H9 (cell line): ENCODE measurements around the gene KLHDC7A. TPM values are rescaled to one million over a fixed set of nuclear protein-coding genes. Genes with fewer than 3 reads are reported as not detected.

ENCODE experiments used
- DNase-seq: peaks from one replicate; pipeline ENCODE4 v3.0.0-alpha.2; 2017
- H2AFZ ChIP-seq: one replicate; pipeline ENCODE4 v1.6.1; 2013; ENCODE audit warnings: mild to moderate bottlenecking, low read length, control low read depth, moderate library complexity
- H2AK5ac ChIP-seq: 2 replicates; pipeline ENCODE4 v1.6.1; 2013; ENCODE audit warnings: low read length, control low read depth, mixed read lengths; ENCODE audit not compliant: insufficient read length
- H2BK120ac ChIP-seq: one replicate; pipeline ENCODE4 v1.6.1; 2013; ENCODE audit warnings: low read depth, mild to moderate bottlenecking, low read length, control low read depth, inconsistent platforms; ENCODE audit not compliant: poor library complexity, severe bottlenecking
- H2BK12ac ChIP-seq: 2 replicates; pipeline ENCODE4 v1.6.1; 2013; ENCODE audit warnings: low read length, control low read depth, mixed read lengths, low read depth; ENCODE audit not compliant: insufficient read length
- H2BK15ac ChIP-seq: 2 replicates; pipeline ENCODE4 v1.6.1; 2013; ENCODE audit warnings: low read depth, low read length, control low read depth
- H2BK20ac ChIP-seq: one replicate; pipeline ENCODE4 v1.6.1; 2013; ENCODE audit warnings: low read depth, mild to moderate bottlenecking, low read length, control low read depth, inconsistent platforms; ENCODE audit not compliant: poor library complexity, severe bottlenecking
- H2BK5ac ChIP-seq: 2 replicates; pipeline ENCODE4 v1.6.1; 2013; ENCODE audit warnings: low read length, control low read depth, mixed read lengths; ENCODE audit not compliant: insufficient read length
- H3K14ac ChIP-seq: 2 replicates; pipeline ENCODE4 v1.6.1; 2013; ENCODE audit warnings: low read length, control low read depth; ENCODE audit not compliant: insufficient read depth
- H3K18ac ChIP-seq: 2 replicates; pipeline ENCODE4 v1.6.1; 2013; ENCODE audit warnings: low read depth, mild to moderate bottlenecking, mixed read lengths, low read length, control low read depth; ENCODE audit not compliant: insufficient read length
- H3K23ac ChIP-seq: 2 replicates; pipeline ENCODE4 v1.6.1; 2013; ENCODE audit warnings: low read length, control low read depth, mixed read lengths, low read depth; ENCODE audit not compliant: insufficient read length
- H3K23me2 ChIP-seq: 2 replicates; pipeline ENCODE4 v1.6.1; 2013; ENCODE audit warnings: low read depth, mild to moderate bottlenecking, mixed read lengths, low read length, control low read depth; ENCODE audit not compliant: insufficient read length, poor library complexity, severe bottlenecking
- H3K27ac ChIP-seq: 2 replicates; pipeline ENCODE4 v1.5.1; 2013; ENCODE audit warnings: low read length, control low read depth, mixed read lengths, low read depth; ENCODE audit not compliant: insufficient read length
- H3K27me3 ChIP-seq: 2 replicates; pipeline ENCODE4 v1.6.1; 2013; ENCODE audit warnings: low read length, control low read depth, inconsistent platforms; ENCODE audit not compliant: insufficient read depth
- H3K4ac ChIP-seq: 2 replicates; pipeline ENCODE4 v1.6.1; 2013; ENCODE audit warnings: low read depth, mild to moderate bottlenecking, control low read depth, inconsistent platforms, low read length, moderate library complexity
- H3K4me1 ChIP-seq: 2 replicates; pipeline ENCODE4 v1.6.1; 2013; ENCODE audit warnings: low read length, control low read depth, inconsistent platforms; ENCODE audit not compliant: insufficient read depth
- H3K4me2 ChIP-seq: 2 replicates; pipeline ENCODE4 v1.6.1; 2013; ENCODE audit warnings: low read length, control low read depth, mixed read lengths; ENCODE audit not compliant: insufficient read length, insufficient read depth
- H3K56ac ChIP-seq: 2 replicates; pipeline ENCODE4 v1.6.1; 2013; ENCODE audit warnings: low read depth, mild to moderate bottlenecking, mixed read lengths, low read length, control low read depth; ENCODE audit not compliant: insufficient read length
- H3K79me1 ChIP-seq: 2 replicates; pipeline ENCODE4 v1.6.1; 2013; ENCODE audit warnings: low read depth, mild to moderate bottlenecking, moderate library complexity, low read length, control low read depth, inconsistent platforms; ENCODE audit not compliant: insufficient read depth, poor library complexity, severe bottlenecking
- H3K79me2 ChIP-seq: 2 replicates; pipeline ENCODE4 v1.6.1; 2013; ENCODE audit warnings: low read length, control low read depth, inconsistent platforms; ENCODE audit not compliant: insufficient read depth
- H3K9ac ChIP-seq: 2 replicates; pipeline ENCODE4 v1.6.1; 2013; ENCODE audit warnings: low read length, control low read depth, mixed read lengths; ENCODE audit not compliant: insufficient read length; ENCODE audit errors: extremely low read depth
- H3K9me3 ChIP-seq: one replicate; pipeline ENCODE4 v1.6.1; 2013; ENCODE audit warnings: low read depth, low read length, inconsistent platforms; ENCODE audit not compliant: control insufficient read depth
- H3T11ph ChIP-seq: one replicate; pipeline ENCODE4 v1.6.1; 2013; ENCODE audit warnings: mild to moderate bottlenecking, low read length, control low read depth, inconsistent platforms
- H4K20me1 ChIP-seq: one replicate; pipeline ENCODE4 v1.6.1; 2013; ENCODE audit not compliant: control insufficient read depth, insufficient read length, insufficient read depth
- H4K5ac ChIP-seq: 2 replicates; pipeline ENCODE4 v1.6.1; 2013; ENCODE audit warnings: low read depth, mild to moderate bottlenecking, mixed read lengths, low read length, control low read depth; ENCODE audit not compliant: insufficient read length
- H4K8ac ChIP-seq: replicated peaks from 2 replicates; pipeline ENCODE4 v1.6.1; 2013; ENCODE audit warnings: low read length, control low read depth, mixed read lengths, low read depth; ENCODE audit not compliant: insufficient read length
- H4K91ac ChIP-seq: 2 replicates; pipeline ENCODE4 v1.6.1; 2013; ENCODE audit warnings: low read depth, mild to moderate bottlenecking, moderate library complexity, mixed read lengths, low read length, control low read depth; ENCODE audit not compliant: insufficient read length
- H3K27ac Mint-ChIP-seq, 3 experiments: 2 replicates in 2 of 3; 3 replicates in 1 of 3; pipeline ENCODE4 v1.8.0; 2020 to 2021; ENCODE audit warnings: mixed read lengths in 3 of 3, mild to moderate bottlenecking in 1 of 3, moderate library complexity in 1 of 3
- H3K27me3 Mint-ChIP-seq: 2 replicates; pipeline ENCODE4 v1.8.0; 2021; ENCODE audit warnings: low read depth, mild to moderate bottlenecking, moderate library complexity, mixed read lengths
- H3K36me3 Mint-ChIP-seq, 3 experiments: 2 replicates in 2 of 3; 3 replicates in 1 of 3; pipeline ENCODE4 v1.8.0; 2020 to 2021; ENCODE audit warnings: low read depth in 3 of 3, mixed read lengths in 3 of 3; ENCODE audit not compliant: insufficient read depth in 1 of 3
- H3K4me1 Mint-ChIP-seq, 2 experiments: 2 replicates each; pipeline ENCODE4 v1.8.0; 2020; ENCODE audit warnings: mixed read lengths in 2 of 2
- H3K4me3 Mint-ChIP-seq, 2 experiments: 2 replicates in 1 of 2; 3 replicates in 1 of 2; pipeline ENCODE4 v1.8.0; 2020 to 2021; ENCODE audit warnings: mild to moderate bottlenecking in 2 of 2, mixed read lengths in 2 of 2, moderate library complexity in 1 of 2
- H3K9me3 Mint-ChIP-seq, 2 experiments: 2 replicates in 1 of 2; 3 replicates in 1 of 2; pipeline ENCODE4 v1.8.0; 2020; ENCODE audit warnings: mild to moderate bottlenecking in 2 of 2, mixed read lengths in 2 of 2, moderate library complexity in 1 of 2
- WGBS: extraction: QIAGEN DNeasy Blood & Tissue Kit; methylation state at CpG from one replicate; pipeline ENCODE4 v1.1.7; 2013; ENCODE audit warnings: missing lambda C conversion rate, low lambda C conversion rate, mixed read lengths; ENCODE audit not compliant: insufficient read length; ENCODE audit errors: extremely low coverage; 5-methylcytosine and 5-hydroxymethylcytosine counted together
- total RNA-seq: library from RNA; stranded (reverse); gene quantifications from 2 replicates; pipeline ENCODE4 v1.2.1, GENCODE V29; 2021
- TF ChIP-seq, protein P1 (sequence below): fragments of 200-600 bp; sonication (generic); conservative IDR thresholded peaks from 3 replicates; pipeline ENCODE4 v1.8.0; 2021; ENCODE audit warnings: antibody characterized with exemption, mild to moderate bottlenecking

Gene KLHDC7A
- total RNA-seq, 1 experiment from 2014 or later = 11.4 TPM

DNA sequence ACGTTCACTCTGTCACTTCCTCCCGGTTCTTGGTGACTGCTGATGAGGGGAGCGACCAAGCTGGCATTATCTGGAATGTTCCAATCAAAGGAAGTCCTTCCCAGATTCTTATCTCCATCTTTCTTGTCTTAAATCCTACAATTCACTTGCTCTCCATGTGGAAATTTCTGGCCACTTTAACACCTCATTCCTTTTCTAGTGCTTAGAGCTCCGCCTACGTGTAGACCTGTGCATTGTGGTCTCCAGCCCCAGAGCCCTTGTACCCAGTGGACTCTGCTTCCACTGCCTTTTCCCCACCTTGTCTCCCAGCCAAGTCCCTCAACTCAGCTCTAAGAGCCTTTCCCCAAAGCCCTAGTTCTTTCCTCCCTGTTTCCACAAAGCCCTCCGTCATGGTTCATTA, 12.2 kb upstream of the KLHDC7A start:
- no peak overlapping the region for H3K27ac ChIP-seq
- no peak overlapping the region for H3K18ac ChIP-seq
- H3K4ac ChIP-seq = no peak overlapping the region
- no peak overlapping the region for H4K8ac ChIP-seq
- no peak overlapping the region for H3K27ac Mint-ChIP-seq
- H2BK12ac ChIP-seq = no peak overlapping the region
- no peaks in the 10 kb centered on the region for H3K79me2 ChIP-seq
- no peak overlapping the region for H3K4me3 Mint-ChIP-seq
- H2AK5ac ChIP-seq = no peak overlapping the region
- no peak overlapping the region for H3K23ac ChIP-seq
- H3T11ph ChIP-seq = no peak overlapping the region
- no peak overlapping the region for H3K4me2 ChIP-seq
- H3K9me3 Mint-ChIP-seq = peaks cover 2 to 4% of the 10 kb centered on the region in 2 experiments; a peak in 2 of 5 replicates
- H3K27me3 Mint-ChIP-seq = peaks cover 3% of the 10 kb centered on the region
- no peak overlapping the region for H2BK5ac ChIP-seq
- H2BK15ac ChIP-seq = no peak overlapping the region
- H2AFZ ChIP-seq = no peak overlapping the region
- WGBS = no CpG with 5 or more reads among the region's 6 CpGs
- H3K14ac ChIP-seq = no peak overlapping the region
- no peak overlapping the region for H2BK20ac ChIP-seq
- no peak overlapping the region for H4K91ac ChIP-seq
- H3K9ac ChIP-seq = no peak overlapping the region
- no peak overlapping the region for H3K56ac ChIP-seq
- H4K20me1 ChIP-seq = no peaks in the 10 kb centered on the region
- peaks cover 22 to 28% of the 10 kb centered on the region in 2 experiments for H3K4me1 Mint-ChIP-seq
- H4K5ac ChIP-seq = no peak overlapping the region
- no peaks in the 10 kb centered on the region for H3K23me2 ChIP-seq
- H3K79me1 ChIP-seq = no peaks in the 10 kb centered on the region
- peaks cover 3 to 10% (median 4%) of the 10 kb centered on the region in 3 experiments; a peak in 6 of 7 replicates for H3K36me3 Mint-ChIP-seq
- H2BK120ac ChIP-seq = no peak overlapping the region
- no peaks in the 10 kb centered on the region for H3K4me1 ChIP-seq
- no peaks in the 10 kb centered on the region for H3K9me3 ChIP-seq
- TF ChIP-seq, protein P1, sequence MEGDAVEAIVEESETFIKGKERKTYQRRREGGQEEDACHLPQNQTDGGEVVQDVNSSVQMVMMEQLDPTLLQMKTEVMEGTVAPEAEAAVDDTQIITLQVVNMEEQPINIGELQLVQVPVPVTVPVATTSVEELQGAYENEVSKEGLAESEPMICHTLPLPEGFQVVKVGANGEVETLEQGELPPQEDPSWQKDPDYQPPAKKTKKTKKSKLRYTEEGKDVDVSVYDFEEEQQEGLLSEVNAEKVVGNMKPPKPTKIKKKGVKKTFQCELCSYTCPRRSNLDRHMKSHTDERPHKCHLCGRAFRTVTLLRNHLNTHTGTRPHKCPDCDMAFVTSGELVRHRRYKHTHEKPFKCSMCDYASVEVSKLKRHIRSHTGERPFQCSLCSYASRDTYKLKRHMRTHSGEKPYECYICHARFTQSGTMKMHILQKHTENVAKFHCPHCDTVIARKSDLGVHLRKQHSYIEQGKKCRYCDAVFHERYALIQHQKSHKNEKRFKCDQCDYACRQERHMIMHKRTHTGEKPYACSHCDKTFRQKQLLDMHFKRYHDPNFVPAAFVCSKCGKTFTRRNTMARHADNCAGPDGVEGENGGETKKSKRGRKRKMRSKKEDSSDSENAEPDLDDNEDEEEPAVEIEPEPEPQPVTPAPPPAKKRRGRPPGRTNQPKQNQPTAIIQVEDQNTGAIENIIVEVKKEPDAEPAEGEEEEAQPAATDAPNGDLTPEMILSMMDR = peak; percentile 39; the same call in 2 of the 3 replicates
- DNase-seq = no peak
- no peaks in the 10 kb centered on the region; the same call in 1 of the 2 replicates for H3K27me3 ChIP-seq
